Kidney epithelial cell (primary cell): Measurements from ENCODE around the gene DCAF4. TPM values are rescaled to one million over a fixed set of nuclear protein-coding genes. Genes with fewer than 3 reads are reported as not detected.

Source experiments
- DNase-seq: peaks from one replicate; pipeline ENCODE4 v3.0.0-alpha.2; 2010; ENCODE audit warnings: low read depth
- H3K27me3 ChIP-seq: 2 replicates; pipeline ENCODE4 v1.6.0; 2011; ENCODE audit warnings: low read length; ENCODE audit not compliant: control insufficient read depth, insufficient read depth
- H3K36me3 ChIP-seq: 2 replicates; pipeline ENCODE4 v1.5.1; 2011; ENCODE audit warnings: low read length; ENCODE audit not compliant: control insufficient read depth, insufficient read depth
- H3K4me3 ChIP-seq: 2 replicates; pipeline ENCODE4 v1.5.1; 2011; ENCODE audit warnings: low read depth, mild to moderate bottlenecking, control low read depth, low read length
- CTCF ChIP-seq: IDR thresholded peaks from 2 replicates; pipeline ENCODE4 v1.5.1; 2011; ENCODE audit warnings: mild to moderate bottlenecking, moderate library complexity, low read length, control low read depth, inconsistent platforms; ENCODE audit not compliant: insufficient read depth, poor library complexity, severe bottlenecking
- total RNA-seq: library from RNA; depleted of rRNA; stranded (reverse); fragments of >200 nt; gene quantifications from 2 replicates; pipeline ENCODE4 v1.2.3, GENCODE V29; 2015

Gene DCAF4
- total RNA-seq, 1 donor from 2014 or later = 23.1 TPM

- H3K27me3 ChIP-seq = no peaks in the 10 kb centered on the region
- H3K4me3 ChIP-seq = no peak overlapping the region
- no peak for TF ChIP-seq CTCF
- no peaks in the 10 kb centered on the region for H3K36me3 ChIP-seq
- no peak for DNase-seq
These were observed 44.7 kb upstream of the DCAF4 start for GRCh38 chr14:72881543-72881942.

GRCh38 chr14:72882047-72882446 lies 44.2 kb upstream of the DCAF4 start:
- no peak for DNase-seq
- Histone ChIP-seq H3K27me3 (no peaks in the 10 kb centered on the region), H3K4me3 (no peak overlapping the region), H3K36me3 (no peaks in the 10 kb centered on the region)
- TF ChIP-seq CTCF = no peak

DNA sequence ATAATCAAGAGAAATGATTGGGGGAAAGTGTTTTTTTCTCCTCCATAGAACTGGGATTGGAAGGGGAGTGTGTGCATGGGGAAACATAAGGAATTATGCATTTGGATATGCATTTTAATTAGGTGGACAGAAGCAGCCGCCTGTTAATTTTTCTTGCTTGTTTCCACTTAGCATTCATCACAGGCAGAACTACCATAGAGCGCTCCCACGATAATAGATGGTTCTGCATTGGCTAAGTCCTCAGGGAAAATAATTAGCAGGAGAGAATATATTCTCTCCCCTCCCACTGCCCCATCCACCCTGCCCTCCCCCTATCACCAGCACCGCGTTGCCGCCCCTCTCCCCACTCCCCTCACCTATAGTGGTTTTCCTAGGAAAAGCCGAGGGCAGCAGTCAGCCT lies 43.8 kb upstream of the DCAF4 start:
- Histone ChIP-seq H3K4me3 (no peak overlapping the region), H3K27me3 (no peaks in the 10 kb centered on the region), H3K36me3 (no peaks in the 10 kb centered on the region)
- DNase-seq = no peak
- no peak for TF ChIP-seq CTCF

DNA sequence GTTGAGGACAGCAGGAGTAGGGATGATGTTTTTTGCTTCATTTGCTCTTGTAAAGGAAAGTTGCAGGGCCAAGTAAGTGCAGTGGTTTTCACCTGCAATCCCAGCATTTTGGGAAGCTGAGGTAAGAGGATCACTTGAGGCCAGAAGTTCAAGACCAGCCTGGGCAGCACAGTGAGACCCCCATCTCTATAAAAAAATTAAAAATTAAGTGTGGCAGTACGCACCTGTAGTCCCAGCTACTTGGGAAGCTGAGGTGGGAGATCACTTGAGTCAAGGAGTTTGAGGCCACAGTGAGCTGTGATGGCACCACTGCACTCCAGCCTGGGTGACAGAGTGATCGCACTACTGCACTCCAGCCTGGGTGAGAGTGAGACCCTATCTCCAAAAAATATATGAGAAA lies 43.2 kb upstream of the DCAF4 start:
- Histone ChIP-seq H3K27me3 (no peaks in the 10 kb centered on the region), H3K4me3 (no peak overlapping the region), H3K36me3 (no peaks in the 10 kb centered on the region)
- TF ChIP-seq CTCF = no peak
- DNase-seq = no peak

- H3K27me3 ChIP-seq = no peaks in the 10 kb centered on the region
- no peaks in the 10 kb centered on the region for H3K36me3 ChIP-seq
- no peak for DNase-seq
- H3K4me3 ChIP-seq = no peak overlapping the region
- no peak for TF ChIP-seq CTCF
These were observed 42.3 kb upstream of the DCAF4 start for GRCh38 chr14:72883961-72884360.

GRCh38 chr14:72884386-72884785 lies 41.9 kb upstream of the DCAF4 start:
- H3K4me3 ChIP-seq = no peak overlapping the region
- H3K36me3 ChIP-seq = no peaks in the 10 kb centered on the region
- no peaks in the 10 kb centered on the region for H3K27me3 ChIP-seq
- DNase-seq = no peak
- no peak for TF ChIP-seq CTCF
